ENCODE results near the gene TAS2R46. TPM values are rescaled to one million over a fixed set of nuclear protein-coding genes. Genes with fewer than 3 reads are reported as not detected.
"Not testable (repeated sequence)": the region's sequence is repeated elsewhere in the genome, so short reads cannot be mapped to it uniquely, and the experiment has no call there.

TAS2R46 gene
- total and polyA plus RNA-seq, 2 donors (not counting 3 experiments of a cell fraction or from before 2014, with no cell fraction given): 0.14 to 1.4 TPM

DNA sequence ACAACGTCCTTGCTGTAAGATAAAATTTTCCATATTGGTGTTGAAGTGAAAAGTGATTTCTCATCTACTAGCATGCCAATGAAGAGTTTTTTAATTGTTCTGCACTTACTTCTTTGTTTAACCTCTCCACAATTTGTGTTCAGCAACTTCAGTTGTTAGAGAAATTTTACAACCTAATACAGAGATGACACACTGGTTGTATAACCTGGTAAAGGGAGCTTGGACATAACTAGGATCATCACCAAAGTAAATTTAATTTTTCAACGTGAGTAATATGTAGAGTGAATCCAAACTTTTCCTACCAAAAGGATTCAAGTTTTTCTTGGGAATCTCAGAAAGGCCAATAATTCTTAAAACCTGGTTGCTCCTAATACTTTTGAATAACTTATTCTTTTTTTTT lies 43.5 kb upstream of the TAS2R46 start:
- no TSS peak for BruUV-seq (replicated peaks)
- no peak overlapping the region for H3K27ac ChIP-seq (ENCODE audit: insufficient read depth, low read depth, low read length)
- H3K4me3 ChIP-seq (replicated peaks in 1 of 3; ENCODE audit: insufficient read depth in 1 of 3, low read depth in 1 of 3, low read length in 3 of 3): no peak overlapping the region
- ChIA-PET CTCF (no interaction called here), POLR2A (no interaction called here)
- FAIRE-seq: no peak
- no peaks in the 10 kb centered on the region for H3K4me1 ChIP-seq (ENCODE audit: control insufficient read depth, extremely low read depth, insufficient read depth, low read length)
- intact Hi-C loops (cut with micrococcal nuclease) (no loop called here), dilution Hi-C loops (cut with MboI; ENCODE audit: extremely low pct_ligation_motif_present, low sequenced_read_pairs) (no loop called here)
- TF ChIP-seq MYC (IDR thresholded peaks at IDR 0.05; ENCODE audit: low read depth, low read length) (no peak), GATA2 (IDR thresholded peaks at IDR 0.05; ENCODE audit: insufficient read depth, insufficient read length, low read depth, low read length) (no peak)
- no peaks in the 10 kb centered on the region for H3K9me1 ChIP-seq (replicated peaks; ENCODE audit: control insufficient read depth, extremely low read depth, insufficient read depth, low read length)
- DNase-seq (ENCODE audit: low read depth, low spot score): no peak
- no peak overlapping the region for H2AFZ ChIP-seq (ENCODE audit: low read depth, low read length)
- H3K4me2 ChIP-seq (ENCODE audit: insufficient read depth, low read length): no peak overlapping the region
- H3K36me3 ChIP-seq (ENCODE audit: control insufficient read depth in 2 of 2, extremely low read depth in 1 of 2, insufficient read depth in 2 of 2, low read length in 2 of 2): no peaks in the 10 kb centered on the region
- H3K9ac ChIP-seq (replicated peaks; ENCODE audit: extremely low read depth, insufficient read depth, low read length): no peak overlapping the region
- H4K20me1 ChIP-seq (replicated peaks; ENCODE audit: control insufficient read depth, extremely low read depth, insufficient read depth, low read length): peaks cover 2% of the 10 kb centered on the region
- H3K79me2 ChIP-seq (ENCODE audit: control insufficient read depth, insufficient read depth, low read length): peaks cover 31% of the 10 kb centered on the region
- H3K27me3 ChIP-seq (ENCODE audit: control insufficient read depth in 2 of 2, insufficient read depth in 2 of 2, low read length in 2 of 2): no peaks in the 10 kb centered on the region
- no peaks in the 10 kb centered on the region for H3K9me3 ChIP-seq (replicated peaks; ENCODE audit: control insufficient read depth, insufficient read depth, low read length)

- FAIRE-seq; H3K27ac ChIP-seq (ENCODE audit: insufficient read depth, low read depth, low read length); H3K36me3 ChIP-seq (ENCODE audit: control insufficient read depth in 2 of 2, extremely low read depth in 1 of 2, insufficient read depth in 2 of 2, low read length in 2 of 2); DNase-seq (ENCODE audit: low read depth, low spot score); intact Hi-C loops (cut with micrococcal nuclease); H3K4me1 ChIP-seq (ENCODE audit: control insufficient read depth, extremely low read depth, insufficient read depth, low read length); H3K4me3 ChIP-seq (replicated peaks in 1 of 3; ENCODE audit: insufficient read depth in 1 of 3, low read depth in 1 of 3, low read length in 3 of 3); H3K27me3 ChIP-seq (ENCODE audit: control insufficient read depth in 2 of 2, insufficient read depth in 2 of 2, low read length in 2 of 2); H3K9me1 ChIP-seq (replicated peaks; ENCODE audit: control insufficient read depth, extremely low read depth, insufficient read depth, low read length); dilution Hi-C loops (cut with MboI; ENCODE audit: extremely low pct_ligation_motif_present, low sequenced_read_pairs); H3K9me3 ChIP-seq (replicated peaks; ENCODE audit: control insufficient read depth, insufficient read depth, low read length); POLR2A ChIA-PET; H3K79me2 ChIP-seq (ENCODE audit: control insufficient read depth, insufficient read depth, low read length); H2AFZ ChIP-seq (ENCODE audit: low read depth, low read length); H3K9ac ChIP-seq (replicated peaks; ENCODE audit: extremely low read depth, insufficient read depth, low read length); BruUV-seq (replicated peaks); CTCF ChIA-PET; H4K20me1 ChIP-seq (replicated peaks; ENCODE audit: control insufficient read depth, extremely low read depth, insufficient read depth, low read length); H3K4me2 ChIP-seq (ENCODE audit: insufficient read depth, low read length): not testable (repeated sequence)
Observed at GRCh38 chr12:11094910-11095309, 32.8 kb upstream of the TAS2R46 start.
